MCF 10A (cell line): ENCODE data around the gene VTN. TPM values are rescaled to one million over a fixed set of nuclear protein-coding genes. Genes with fewer than 3 reads are reported as not detected.

Source experiments
- BruUV-seq: library from RNA; stranded (reverse); fragments of 400-500 nt; replicated peaks from 2 replicates; lab custom pipeline; 2021; lab: Mats Ljungman, UMichigan
- CTCF ChIA-PET: fragments of 300-600 bp; sonication (Branson Sonifier 250); formaldehyde crosslinking; extraction: SDS; loops from one replicate; lab custom pipeline; 2021; ENCODE audit warnings: antibody characterized with exemption, inconsistent platforms; lab: Yijun Ruan, JAX
- POLR2A ChIA-PET: fragments of 300-600, 350-650 bp; sonication (Branson Sonifier 250); formaldehyde crosslinking; extraction: SDS; loops from one replicate; lab custom pipeline; 2020; ENCODE audit warnings: antibody characterized with exemption, inconsistent platforms; lab: Yijun Ruan, JAX
- DNase-seq: peaks from one replicate; pipeline ENCODE4 v3.0.0-alpha.2; 2018; ENCODE audit not compliant: unreplicated experiment
- H3K27ac Mint-ChIP-seq: one replicate; pipeline ENCODE4 v1.8.0; 2022; ENCODE audit warnings: mild to moderate bottlenecking, low read depth, mixed read lengths; ENCODE audit not compliant: unreplicated experiment
- H3K27me3 Mint-ChIP-seq: one replicate; pipeline ENCODE4 v1.8.0; 2022; ENCODE audit warnings: mixed read lengths; ENCODE audit not compliant: insufficient read depth, unreplicated experiment
- H3K36me3 Mint-ChIP-seq: one replicate; pipeline ENCODE4 v1.8.0; 2022; ENCODE audit warnings: mild to moderate bottlenecking, moderate library complexity, mixed read lengths; ENCODE audit not compliant: insufficient read depth, unreplicated experiment
- H3K4me1 Mint-ChIP-seq: one replicate; pipeline ENCODE4 v1.8.0; 2022; ENCODE audit warnings: mixed read lengths; ENCODE audit not compliant: insufficient read depth, unreplicated experiment
- H3K4me3 Mint-ChIP-seq: one replicate; pipeline ENCODE4 v1.8.0; 2022; ENCODE audit warnings: mild to moderate bottlenecking, moderate library complexity, mixed read lengths; ENCODE audit not compliant: unreplicated experiment
- H3K9me3 Mint-ChIP-seq: one replicate; pipeline ENCODE4 v1.8.0; 2022; ENCODE audit warnings: mixed read lengths; ENCODE audit not compliant: unreplicated experiment
- intact Hi-C: fragments of 100-400 bp; cut with micrococcal nuclease; formaldehyde crosslinking; loops from 2 replicates; pipeline ENCODE4 v1.14.1; 2022
- total RNA-seq: library from RNA; stranded (reverse); gene quantifications from 2 replicates; pipeline ENCODE4 v1.2.3, GENCODE V29; 2022
- TF ChIP-seq, protein P1 (sequence below): fragments of 200-600 bp; IDR thresholded peaks from one replicate; pipeline ENCODE4 v1.8.0; 2022; ENCODE audit warnings: antibody characterized with exemption, mild to moderate bottlenecking; ENCODE audit not compliant: unreplicated experiment

VTN gene
- total RNA-seq, 1 experiment from 2014 or later = not detected

- no peak for DNase-seq
- ChIA-PET POLR2A (interaction anchor here (0.6 kb wide), 1 partner anchor 27 kb away, joined by 3 read pairs; no protein-coding TSS in a partner anchor), CTCF (interaction anchor here (0.6 to 3.9 kb wide), 3 partner anchors 16 to 329 kb away, joined by 3 to 18 read pairs (median 3); no protein-coding TSS in a partner anchor)
- intact Hi-C loops = no loop called here
- Mint-ChIP-seq H3K36me3 (peaks cover 42% of the 10 kb centered on the region), H3K27ac (no peak overlapping the region), H3K4me1 (peaks cover 7% of the 10 kb centered on the region), H3K27me3 (no peaks in the 10 kb centered on the region), H3K9me3 (no peaks in the 10 kb centered on the region), H3K4me3 (no peak overlapping the region)
- TF ChIP-seq, protein P1, sequence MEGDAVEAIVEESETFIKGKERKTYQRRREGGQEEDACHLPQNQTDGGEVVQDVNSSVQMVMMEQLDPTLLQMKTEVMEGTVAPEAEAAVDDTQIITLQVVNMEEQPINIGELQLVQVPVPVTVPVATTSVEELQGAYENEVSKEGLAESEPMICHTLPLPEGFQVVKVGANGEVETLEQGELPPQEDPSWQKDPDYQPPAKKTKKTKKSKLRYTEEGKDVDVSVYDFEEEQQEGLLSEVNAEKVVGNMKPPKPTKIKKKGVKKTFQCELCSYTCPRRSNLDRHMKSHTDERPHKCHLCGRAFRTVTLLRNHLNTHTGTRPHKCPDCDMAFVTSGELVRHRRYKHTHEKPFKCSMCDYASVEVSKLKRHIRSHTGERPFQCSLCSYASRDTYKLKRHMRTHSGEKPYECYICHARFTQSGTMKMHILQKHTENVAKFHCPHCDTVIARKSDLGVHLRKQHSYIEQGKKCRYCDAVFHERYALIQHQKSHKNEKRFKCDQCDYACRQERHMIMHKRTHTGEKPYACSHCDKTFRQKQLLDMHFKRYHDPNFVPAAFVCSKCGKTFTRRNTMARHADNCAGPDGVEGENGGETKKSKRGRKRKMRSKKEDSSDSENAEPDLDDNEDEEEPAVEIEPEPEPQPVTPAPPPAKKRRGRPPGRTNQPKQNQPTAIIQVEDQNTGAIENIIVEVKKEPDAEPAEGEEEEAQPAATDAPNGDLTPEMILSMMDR = no peak
- no TSS peak for BruUV-seq
These were observed 29.7 kb upstream of the VTN start for GRCh38 chr17:28399808-28400207.

DNA sequence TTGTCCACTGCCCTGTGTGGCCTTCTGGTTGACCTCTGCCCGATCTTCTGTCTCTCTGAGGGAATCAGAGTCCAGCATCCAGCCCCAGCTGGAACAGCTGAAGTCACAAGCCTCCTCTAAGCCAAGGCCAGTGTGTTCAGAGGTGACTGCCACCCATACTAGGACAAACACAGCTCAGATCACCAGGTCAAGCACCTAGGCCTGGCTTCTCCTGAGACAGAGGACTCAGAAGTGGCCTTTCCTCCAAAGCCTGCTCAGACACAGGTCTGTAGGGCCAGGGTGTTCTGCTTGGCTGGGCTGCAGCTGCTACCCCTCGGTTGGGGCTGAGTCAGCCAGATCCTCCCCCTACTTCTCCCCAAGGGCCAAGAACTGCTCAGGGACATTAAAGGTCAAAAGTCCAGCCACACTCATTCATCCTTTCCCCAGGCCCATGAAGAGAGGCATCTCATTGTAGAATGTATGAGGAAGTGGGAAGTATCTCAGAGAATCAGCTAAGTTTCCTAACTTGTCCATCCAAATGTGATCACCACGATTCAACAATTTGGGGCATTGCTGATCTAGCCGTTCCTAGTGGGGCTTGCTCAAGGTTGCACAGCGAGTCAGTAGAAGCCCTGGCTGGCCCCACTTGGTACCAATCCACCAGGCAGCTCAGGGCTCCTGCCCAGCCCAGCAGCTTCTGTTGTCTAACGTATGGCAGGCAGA is 28.3 kb upstream of the VTN start:
- H3K4me3 Mint-ChIP-seq = no peak overlapping the region
- CTCF ChIA-PET = interaction anchor here (1.0 kb wide), 1 partner anchor 9 kb away, joined by 3 read pairs; no protein-coding TSS in a partner anchor
- POLR2A ChIA-PET = interaction anchor here (0.6 to 5.5 kb wide), 7 partner anchors 7 to 94 kb away, joined by 3 to 49 read pairs (median 4); partner anchors contain the start of gene SLC46A1

GRCh38 chr17:28397687-28398279 is 27.7 kb upstream of the VTN start:
- ChIA-PET CTCF (interaction anchor here (0.6 to 1.0 kb wide), 2 partner anchors 10 to 143 kb away, joined by 3 to 6 read pairs; no protein-coding TSS in a partner anchor), POLR2A (interaction anchor here (0.6 to 5.5 kb wide), 8 partner anchors 8 to 95 kb away, joined by 3 to 49 read pairs (median 6); partner anchors contain the start of genes POLDIP2 and SLC46A1)
- DNase-seq = no peak
- Mint-ChIP-seq H3K27me3 (no peaks in the 10 kb centered on the region), H3K4me3 (no peak overlapping the region), H3K4me1 (peaks cover 12% of the 10 kb centered on the region), H3K27ac (no peak overlapping the region), H3K36me3 (peaks cover 30% of the 10 kb centered on the region), H3K9me3 (no peaks in the 10 kb centered on the region)
- intact Hi-C loops = no loop called here
- TF ChIP-seq, protein P1 = no peak
- BruUV-seq = no TSS peak

More for the DNA sequence above, 28.3 kb upstream of the VTN start:
- TF ChIP-seq, protein P1 = no peak
- Mint-ChIP-seq H3K36me3 (peaks cover 34% of the 10 kb centered on the region), H3K27me3 (no peaks in the 10 kb centered on the region), H3K4me1 (peaks cover 12% of the 10 kb centered on the region), H3K27ac (no peak overlapping the region), H3K9me3 (no peaks in the 10 kb centered on the region)
- intact Hi-C loops = no loop called here
- DNase-seq = no peak
- BruUV-seq = no TSS peak

DNA sequence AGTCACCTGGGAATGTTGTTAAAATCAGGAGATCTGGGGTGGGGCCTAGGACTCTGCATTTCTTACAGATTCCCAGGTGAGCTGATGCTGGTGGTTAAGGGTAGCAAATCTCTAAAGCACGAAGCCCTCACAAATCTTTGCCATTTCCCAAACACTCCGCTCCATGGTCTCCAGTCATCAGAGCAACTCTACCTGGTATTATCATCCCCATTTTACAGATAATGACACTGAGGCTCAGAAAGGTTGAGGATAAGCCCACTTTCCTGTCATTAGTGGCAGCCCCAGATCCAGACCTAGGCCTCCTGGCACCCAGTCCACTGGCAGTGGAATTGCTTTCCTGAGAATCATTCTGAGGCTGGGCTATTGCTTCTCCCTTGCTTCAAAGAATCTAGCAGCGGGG is 27.2 kb upstream of the VTN start:
- Mint-ChIP-seq H3K4me3 (no peak overlapping the region), H3K27me3 (no peaks in the 10 kb centered on the region), H3K27ac (no peak overlapping the region), H3K9me3 (no peaks in the 10 kb centered on the region), H3K4me1 (peaks cover 12% of the 10 kb centered on the region), H3K36me3 (peaks cover 25% of the 10 kb centered on the region)
- BruUV-seq = no TSS peak
- DNase-seq = no peak
- POLR2A ChIA-PET = interaction anchor here (0.6 to 5.5 kb wide), 9 partner anchors 9 to 95 kb away, joined by 3 to 49 read pairs (median 7); partner anchors contain the start of genes POLDIP2 and SLC46A1
- intact Hi-C loops = no loop called here
- TF ChIP-seq, protein P1 = no peak
- CTCF ChIA-PET = interaction anchor here (0.6 kb wide), 1 partner anchor 144 kb away, joined by 6 read pairs; no protein-coding TSS in a partner anchor
